Neural cell (in vitro differentiated cells): ENCODE results near the gene IMMP2L. TPM values are rescaled to one million over a fixed set of nuclear protein-coding genes. Genes with fewer than 3 reads are reported as not detected.
A peak's percentile ranks its signal among the peaks of the same experiment; 100 is the strongest.

Experiments used
- H2AFZ ChIP-seq: fragments of 200-600, 300-800 bp; sonication (generic), shearing (Covaris generic); 2 replicates; pipeline ENCODE4 v1.6.0; 2014; ENCODE audit warnings: low read depth, mild to moderate bottlenecking, antibody characterized with exemption, low read length, moderate library complexity
- H3F3A ChIP-seq: fragments of 200-600 bp; shearing (Covaris generic); 2 replicates; pipeline ENCODE4 v1.6.1; 2016; ENCODE audit warnings: mild to moderate bottlenecking, moderate library complexity, mixed read lengths, antibody characterized with exemption, low read length; ENCODE audit not compliant: insufficient read depth, poor library complexity, severe bottlenecking
- H3K27ac ChIP-seq: fragments of 200-600, 300-800 bp; sonication (generic), shearing (Covaris generic); 2 replicates; pipeline ENCODE4 v1.5.1; 2014; ENCODE audit warnings: mild to moderate bottlenecking, low read length, moderate library complexity
- H3K27me3 ChIP-seq: fragments of 300-800, 200-600 bp; sonication (generic), shearing (Covaris generic); 2 replicates; pipeline ENCODE4 v1.6.0; 2014; ENCODE audit warnings: mild to moderate bottlenecking, low read depth, low read length, moderate library complexity; ENCODE audit not compliant: insufficient read depth
- H3K36me3 ChIP-seq: fragments of 300-800, 200-600 bp; sonication (generic), shearing (Covaris generic); 2 replicates; pipeline ENCODE4 v1.5.1; 2014; ENCODE audit warnings: mild to moderate bottlenecking, antibody characterized with exemption, low read length, moderate library complexity; ENCODE audit not compliant: insufficient read depth
- H3K4me2 ChIP-seq: fragments of 300-800, 200-600 bp; sonication (generic), shearing (Covaris generic); 2 replicates; pipeline ENCODE4 v1.6.0; 2014; ENCODE audit warnings: mild to moderate bottlenecking, low read length
- H3K4me3 ChIP-seq: fragments of 300-800, 200-600 bp; sonication (generic), shearing (Covaris generic); 2 replicates; pipeline ENCODE4 v1.5.1; 2014; ENCODE audit warnings: mild to moderate bottlenecking, low read length, moderate library complexity
- H3K79me2 ChIP-seq: fragments of 200-600 bp; shearing (Covaris generic); replicated peaks from 2 replicates; pipeline ENCODE4 v1.6.0; 2014; ENCODE audit warnings: mild to moderate bottlenecking, low read length, moderate library complexity; ENCODE audit not compliant: insufficient read depth
- H3K9ac ChIP-seq: fragments of 300-800, 200-600 bp; sonication (generic), shearing (Covaris generic); 2 replicates; pipeline ENCODE4 v1.6.1; 2016; ENCODE audit warnings: mild to moderate bottlenecking, low read length, mixed read lengths
- H3K9me2 ChIP-seq: fragments of 200-600 bp; shearing (Covaris generic); 2 replicates; pipeline ENCODE4 v1.6.1; 2016; ENCODE audit warnings: mild to moderate bottlenecking, low read length, mixed read lengths; ENCODE audit not compliant: insufficient read depth
- H3K9me3 ChIP-seq: fragments of 200-600, 300-800 bp; sonication (generic), shearing (Covaris generic); 2 replicates; pipeline ENCODE4 v1.6.1; 2016; ENCODE audit warnings: mild to moderate bottlenecking, mixed run types, low read length, moderate library complexity, mixed read lengths
- H4K20me1 ChIP-seq: fragments of 200-600 bp; shearing (Covaris generic); 2 replicates; pipeline ENCODE4 v1.6.1; 2016; ENCODE audit warnings: mild to moderate bottlenecking, mixed run types; ENCODE audit not compliant: insufficient read depth
- CTCF ChIP-seq: fragments of 450-650 bp; IDR thresholded peaks from 2 replicates; pipeline ENCODE4 v1.5.1; 2014; ENCODE audit warnings: antibody characterized with exemption, mild to moderate bottlenecking, moderate library complexity; ENCODE audit not compliant: poor library complexity, severe bottlenecking
- EP300 ChIP-seq: fragments of 450-650 bp; conservative IDR thresholded peaks from 2 replicates; pipeline ENCODE4 v1.6.1; 2014; ENCODE audit warnings: antibody characterized with exemption, mild to moderate bottlenecking, moderate library complexity; ENCODE audit not compliant: poor library complexity, severe bottlenecking
- EZH2 ChIP-seq: fragments of 200-600, 300-800 bp; shearing (Covaris generic), sonication (generic); IDR thresholded peaks from 2 replicates; pipeline ENCODE4 v1.6.1; 2014; ENCODE audit warnings: antibody characterized with exemption, low read length, borderline replicate concordance, mild to moderate bottlenecking; ENCODE audit not compliant: insufficient read depth, poor library complexity, severe bottlenecking
- MXI1 ChIP-seq: fragments of 450-650 bp; conservative IDR thresholded peaks from 2 replicates; pipeline ENCODE4 v1.6.1; 2014; ENCODE audit warnings: antibody characterized with exemption, mild to moderate bottlenecking; ENCODE audit not compliant: poor library complexity, severe bottlenecking
- POLR2AphosphoS5 ChIP-seq: IDR thresholded peaks from 2 replicates; pipeline ENCODE4 v1.6.1; 2012
- RAD21 ChIP-seq: fragments of 450-650 bp; conservative IDR thresholded peaks from 2 replicates; pipeline ENCODE4 v1.6.1; 2014; ENCODE audit warnings: antibody characterized with exemption, mild to moderate bottlenecking, moderate library complexity
- REST ChIP-seq: IDR thresholded peaks from 2 replicates; pipeline ENCODE4 v1.6.1; 2012; ENCODE audit warnings: borderline replicate concordance
- SMC3 ChIP-seq: fragments of 450-650 bp; conservative IDR thresholded peaks from 2 replicates; pipeline ENCODE4 v1.6.1; 2014; ENCODE audit warnings: antibody characterized with exemption, mild to moderate bottlenecking, moderate library complexity; ENCODE audit not compliant: poor library complexity
- TAF1 ChIP-seq: IDR thresholded peaks from 2 replicates; pipeline ENCODE4 v1.6.1; 2012; ENCODE audit warnings: low read depth
- polyA plus RNA-seq: library from polyadenylated mRNA; depleted of rRNA; stranded (reverse); fragments of >200 nt; gene quantifications from 2 replicates; pipeline ENCODE4 v1.2.3, GENCODE V29; 2014

The IMMP2L gene
- polyA plus RNA-seq, 1 donor from 2014 or later: 9.7 TPM

- H3K27ac ChIP-seq: no peak overlapping the region
- H3K9ac ChIP-seq: no peak overlapping the region
- H3K27me3 ChIP-seq: no peaks in the 10 kb centered on the region
- H3K36me3 ChIP-seq: no peaks in the 10 kb centered on the region
- no peaks in the 10 kb centered on the region for H3K9me2 ChIP-seq
- H3K4me2 ChIP-seq: no peak overlapping the region
- no peaks in the 10 kb centered on the region for H3K79me2 ChIP-seq
- H3F3A ChIP-seq: no peaks in the 10 kb centered on the region
- no peak overlapping the region for H2AFZ ChIP-seq
- TF ChIP-seq MXI1 (no peak), TAF1 (no peak), POLR2AphosphoS5 (no peak), EZH2 (no peak), RAD21 (no peak), REST (no peak), CTCF (no peak), SMC3 (no peak), EP300 (no peak)
- H4K20me1 ChIP-seq: no peaks in the 10 kb centered on the region
- H3K4me3 ChIP-seq: no peak overlapping the region
- no peaks in the 10 kb centered on the region for H3K9me3 ChIP-seq
Observed at GRCh38 chr7:110914263-110914662, 648.0 kb downstream of the IMMP2L start.

DNA sequence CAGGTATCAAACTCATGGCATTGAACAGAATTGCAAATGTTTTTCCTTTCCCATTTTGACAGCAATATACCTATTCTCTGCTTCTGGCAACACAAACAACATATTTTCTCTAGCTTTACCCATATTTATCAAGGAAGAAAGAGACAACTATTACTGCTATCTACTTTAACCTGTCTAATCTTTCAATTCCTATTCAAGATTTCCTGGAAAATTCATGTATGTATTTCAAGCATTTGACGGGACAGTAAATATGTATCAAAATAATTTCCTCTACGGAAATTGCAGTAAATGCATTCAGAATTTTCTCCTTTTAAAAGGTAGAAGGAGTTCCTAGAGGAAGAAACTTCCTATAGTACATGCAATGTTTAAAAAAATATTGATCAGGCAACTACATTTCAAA is 650.7 kb downstream of the IMMP2L start:
- TF ChIP-seq MXI1 (no peak), REST (peak; percentile 67), TAF1 (no peak), SMC3 (no peak), EP300 (peak; percentile 60), EZH2 (no peak), RAD21 (no peak), POLR2AphosphoS5 (peak; percentile 30), CTCF (no peak)
- Histone ChIP-seq H3K4me2 (no peak overlapping the region), H2AFZ (no peak overlapping the region), H4K20me1 (no peaks in the 10 kb centered on the region), H3K9ac (no peak overlapping the region), H3K36me3 (no peaks in the 10 kb centered on the region), H3K4me3 (no peak overlapping the region), H3K79me2 (no peaks in the 10 kb centered on the region), H3K27ac (no peak overlapping the region), H3K27me3 (no peaks in the 10 kb centered on the region), H3K9me3 (no peaks in the 10 kb centered on the region), H3F3A (no peaks in the 10 kb centered on the region), H3K9me2 (no peaks in the 10 kb centered on the region)
